ENCODE measurements around the gene FAM241A. TPM values are rescaled to one million over a fixed set of nuclear protein-coding genes. Genes with fewer than 3 reads are reported as not detected.

The FAM241A gene
- total RNA-seq, 1 experiment from 2014 or later = 0.90 TPM

DNA sequence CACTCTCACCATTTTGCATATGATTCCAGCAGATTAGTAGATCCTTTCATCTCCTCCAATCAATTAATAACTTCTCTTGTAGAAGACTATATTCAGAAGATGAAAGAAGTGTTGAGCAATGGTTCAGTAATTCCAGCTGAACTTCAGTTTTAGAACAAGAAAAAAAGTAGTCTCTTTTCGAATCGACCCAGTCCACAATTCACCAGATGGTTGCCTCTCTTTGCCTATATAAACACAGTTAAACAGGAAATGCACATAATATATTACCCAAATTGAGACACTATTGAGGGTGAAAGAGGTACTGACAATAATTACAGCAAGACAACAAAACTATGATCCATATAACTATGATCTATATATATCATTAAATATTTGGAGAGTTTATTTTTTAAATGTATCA lies 16.8 kb upstream of the FAM241A start:
- ChIA-PET CTCF (no interaction called here), POLR2A (no interaction called here)
- no peak for DNase-seq (ENCODE audit: low read depth, low spot score)
- in situ Hi-C loops (cut with HindIII; ENCODE audit: low pct_unique_long_range_greater_than_20kb, low sequenced_read_pairs) (no loop called here), intact Hi-C loops (cut with micrococcal nuclease; ENCODE audit: unreplicated experiment) (no loop called here)
- Histone ChIP-seq H3K27ac (ENCODE audit: low read length) (no peak overlapping the region), H3K4me3 (ENCODE audit: low read depth in 2 of 2, low read length in 2 of 2) (no peak overlapping the region), H3K27me3 (ENCODE audit: control insufficient read depth, insufficient read depth, low read length) (peaks cover 2% of the 10 kb centered on the region; the same call in 1 of the 2 replicates), H3K9me3 (ENCODE audit: control insufficient read depth, insufficient read depth, low read depth, low read length) (no peaks in the 10 kb centered on the region), H3K4me1 (ENCODE audit: control insufficient read depth, insufficient read depth, low read length) (no peaks in the 10 kb centered on the region), H3K36me3 (ENCODE audit: control insufficient read depth, insufficient read depth, low read length) (no peaks in the 10 kb centered on the region)
- BruUV-seq (replicated peaks) = no TSS peak
- TF ChIP-seq POLR2AphosphoS5 (IDR thresholded peaks at IDR 0.05; ENCODE audit: low read depth, low read length) (no peak), TCF7L2 (IDR thresholded peaks at IDR 0.05; ENCODE audit: low read depth, low read length) (no peak), SIN3A (IDR thresholded peaks at IDR 0.05; ENCODE audit: borderline replicate concordance, insufficient read depth, low read depth, low read length) (no peak)
- TF ChIP-seq, protein P1, sequence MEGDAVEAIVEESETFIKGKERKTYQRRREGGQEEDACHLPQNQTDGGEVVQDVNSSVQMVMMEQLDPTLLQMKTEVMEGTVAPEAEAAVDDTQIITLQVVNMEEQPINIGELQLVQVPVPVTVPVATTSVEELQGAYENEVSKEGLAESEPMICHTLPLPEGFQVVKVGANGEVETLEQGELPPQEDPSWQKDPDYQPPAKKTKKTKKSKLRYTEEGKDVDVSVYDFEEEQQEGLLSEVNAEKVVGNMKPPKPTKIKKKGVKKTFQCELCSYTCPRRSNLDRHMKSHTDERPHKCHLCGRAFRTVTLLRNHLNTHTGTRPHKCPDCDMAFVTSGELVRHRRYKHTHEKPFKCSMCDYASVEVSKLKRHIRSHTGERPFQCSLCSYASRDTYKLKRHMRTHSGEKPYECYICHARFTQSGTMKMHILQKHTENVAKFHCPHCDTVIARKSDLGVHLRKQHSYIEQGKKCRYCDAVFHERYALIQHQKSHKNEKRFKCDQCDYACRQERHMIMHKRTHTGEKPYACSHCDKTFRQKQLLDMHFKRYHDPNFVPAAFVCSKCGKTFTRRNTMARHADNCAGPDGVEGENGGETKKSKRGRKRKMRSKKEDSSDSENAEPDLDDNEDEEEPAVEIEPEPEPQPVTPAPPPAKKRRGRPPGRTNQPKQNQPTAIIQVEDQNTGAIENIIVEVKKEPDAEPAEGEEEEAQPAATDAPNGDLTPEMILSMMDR (IDR thresholded peaks at IDR 0.05) = no peak
- TF ChIP-seq, protein P2, sequence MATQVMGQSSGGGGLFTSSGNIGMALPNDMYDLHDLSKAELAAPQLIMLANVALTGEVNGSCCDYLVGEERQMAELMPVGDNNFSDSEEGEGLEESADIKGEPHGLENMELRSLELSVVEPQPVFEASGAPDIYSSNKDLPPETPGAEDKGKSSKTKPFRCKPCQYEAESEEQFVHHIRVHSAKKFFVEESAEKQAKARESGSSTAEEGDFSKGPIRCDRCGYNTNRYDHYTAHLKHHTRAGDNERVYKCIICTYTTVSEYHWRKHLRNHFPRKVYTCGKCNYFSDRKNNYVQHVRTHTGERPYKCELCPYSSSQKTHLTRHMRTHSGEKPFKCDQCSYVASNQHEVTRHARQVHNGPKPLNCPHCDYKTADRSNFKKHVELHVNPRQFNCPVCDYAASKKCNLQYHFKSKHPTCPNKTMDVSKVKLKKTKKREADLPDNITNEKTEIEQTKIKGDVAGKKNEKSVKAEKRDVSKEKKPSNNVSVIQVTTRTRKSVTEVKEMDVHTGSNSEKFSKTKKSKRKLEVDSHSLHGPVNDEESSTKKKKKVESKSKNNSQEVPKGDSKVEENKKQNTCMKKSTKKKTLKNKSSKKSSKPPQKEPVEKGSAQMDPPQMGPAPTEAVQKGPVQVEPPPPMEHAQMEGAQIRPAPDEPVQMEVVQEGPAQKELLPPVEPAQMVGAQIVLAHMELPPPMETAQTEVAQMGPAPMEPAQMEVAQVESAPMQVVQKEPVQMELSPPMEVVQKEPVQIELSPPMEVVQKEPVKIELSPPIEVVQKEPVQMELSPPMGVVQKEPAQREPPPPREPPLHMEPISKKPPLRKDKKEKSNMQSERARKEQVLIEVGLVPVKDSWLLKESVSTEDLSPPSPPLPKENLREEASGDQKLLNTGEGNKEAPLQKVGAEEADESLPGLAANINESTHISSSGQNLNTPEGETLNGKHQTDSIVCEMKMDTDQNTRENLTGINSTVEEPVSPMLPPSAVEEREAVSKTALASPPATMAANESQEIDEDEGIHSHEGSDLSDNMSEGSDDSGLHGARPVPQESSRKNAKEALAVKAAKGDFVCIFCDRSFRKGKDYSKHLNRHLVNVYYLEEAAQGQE (IDR thresholded peaks at IDR 0.05; ENCODE audit: insufficient read depth in 1 of 2, low read depth in 2 of 2, low read length in 1 of 2) = no peak
- ATAC-seq = no peak

DNA sequence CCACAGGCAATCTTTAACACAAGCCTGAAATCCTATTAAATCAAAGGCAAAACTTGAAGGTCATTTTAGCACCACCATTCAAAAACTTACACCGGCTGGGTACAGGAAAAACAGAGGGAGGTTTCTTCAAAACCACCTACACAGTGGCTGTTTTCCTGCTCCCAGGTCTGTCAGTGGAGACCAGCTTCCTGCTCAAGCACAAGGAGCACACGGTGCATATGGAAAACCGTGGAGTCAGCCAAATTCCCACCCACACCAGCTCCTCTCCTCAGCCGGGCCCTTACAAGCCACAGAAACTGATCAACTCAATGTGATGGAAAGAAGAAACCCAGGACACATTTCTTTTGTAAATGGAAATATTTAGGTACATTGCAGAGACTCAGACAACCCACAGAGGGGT lies 14.3 kb upstream of the FAM241A start:
- H3K27ac ChIP-seq (ENCODE audit: low read length) = no peak overlapping the region
- no peak for ATAC-seq
- ChIA-PET POLR2A (no interaction called here), CTCF (no interaction called here)
- H3K9me3 ChIP-seq (ENCODE audit: control insufficient read depth, insufficient read depth, low read depth, low read length) = no peaks in the 10 kb centered on the region
- in situ Hi-C loops (cut with HindIII; ENCODE audit: low pct_unique_long_range_greater_than_20kb, low sequenced_read_pairs) = no loop called here
- H3K4me3 ChIP-seq (ENCODE audit: low read depth in 2 of 2, low read length in 2 of 2) = no peak overlapping the region
- intact Hi-C loops (cut with micrococcal nuclease; ENCODE audit: unreplicated experiment) = no loop called here
- TF ChIP-seq, protein P1 (IDR thresholded peaks at IDR 0.05) = no peak
- TF ChIP-seq, protein P2 (IDR thresholded peaks at IDR 0.05; ENCODE audit: insufficient read depth in 1 of 2, low read depth in 2 of 2, low read length in 1 of 2) = no peak
- TF ChIP-seq POLR2AphosphoS5 (IDR thresholded peaks at IDR 0.05; ENCODE audit: low read depth, low read length) (no peak), SIN3A (IDR thresholded peaks at IDR 0.05; ENCODE audit: borderline replicate concordance, insufficient read depth, low read depth, low read length) (no peak), TCF7L2 (IDR thresholded peaks at IDR 0.05; ENCODE audit: low read depth, low read length) (no peak)
- no peak for DNase-seq (ENCODE audit: low read depth, low spot score)
- no peaks in the 10 kb centered on the region for H3K36me3 ChIP-seq (ENCODE audit: control insufficient read depth, insufficient read depth, low read length)
- no peaks in the 10 kb centered on the region for H3K4me1 ChIP-seq (ENCODE audit: control insufficient read depth, insufficient read depth, low read length)
- peaks cover 2% of the 10 kb centered on the region; the same call in 1 of the 2 replicates for H3K27me3 ChIP-seq (ENCODE audit: control insufficient read depth, insufficient read depth, low read length)
- BruUV-seq (replicated peaks) = no TSS peak

Measured in Panc1 (cell line).